ENCODE data around the gene IL36RN.
"Not testable (repeated sequence)": the region's sequence is repeated elsewhere in the genome, so short reads cannot be mapped to it uniquely, and the experiment has no call there.

IL36RN gene

GRCh38 chr2:113088213-113088992 is 29.4 kb downstream of the IL36RN start:
- no peaks in the 10 kb centered on the region for H3K9me3 Mint-ChIP-seq
- CTCF ChIA-PET = interaction anchor here (0.9 to 3.5 kb wide), 4 partner anchors 8 to 160 kb away, joined by 3 to 12 read pairs (median 6); no protein-coding TSS in a partner anchor
- H3K4me3 Mint-ChIP-seq = no peak overlapping the region
- H3K4me1 Mint-ChIP-seq = no peaks in the 10 kb centered on the region
- no peak overlapping the region for H3K27ac Mint-ChIP-seq
- DNase-seq = no peak
- H3K36me3 Mint-ChIP-seq = no peaks in the 10 kb centered on the region
- peaks cover 10% of the 10 kb centered on the region for H3K27me3 Mint-ChIP-seq

DNA sequence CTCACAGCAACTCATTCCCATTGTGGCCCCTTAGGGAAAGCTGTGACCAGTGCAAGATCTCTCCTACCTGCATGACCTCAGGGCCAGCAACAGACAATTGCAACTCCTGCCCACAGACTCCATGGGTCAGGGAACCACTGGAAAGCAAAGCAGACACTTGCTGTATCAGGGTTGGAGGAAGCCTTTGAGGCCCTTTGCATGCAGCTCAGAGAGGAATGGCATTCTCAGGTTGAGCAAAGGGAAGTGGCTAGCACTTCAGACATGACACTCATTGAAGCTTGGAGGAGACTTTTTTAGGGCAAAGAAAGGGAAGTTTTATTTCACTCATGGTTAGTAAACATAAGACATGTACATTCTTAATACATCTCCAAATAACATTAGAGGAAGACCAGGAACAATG is 30.9 kb downstream of the IL36RN start:
- no peak for DNase-seq
- CTCF ChIA-PET = interaction anchor here (1.1 to 3.5 kb wide), 6 partner anchors 8 to 108 kb away, joined by 3 to 12 read pairs (median 4); no protein-coding TSS in a partner anchor
- Mint-ChIP-seq H3K27ac (no peak overlapping the region), H3K36me3 (no peaks in the 10 kb centered on the region), H3K4me1 (no peaks in the 10 kb centered on the region), H3K4me3 (no peak overlapping the region), H3K27me3 (peaks cover 6% of the 10 kb centered on the region), H3K9me3 (no peaks in the 10 kb centered on the region)

DNA sequence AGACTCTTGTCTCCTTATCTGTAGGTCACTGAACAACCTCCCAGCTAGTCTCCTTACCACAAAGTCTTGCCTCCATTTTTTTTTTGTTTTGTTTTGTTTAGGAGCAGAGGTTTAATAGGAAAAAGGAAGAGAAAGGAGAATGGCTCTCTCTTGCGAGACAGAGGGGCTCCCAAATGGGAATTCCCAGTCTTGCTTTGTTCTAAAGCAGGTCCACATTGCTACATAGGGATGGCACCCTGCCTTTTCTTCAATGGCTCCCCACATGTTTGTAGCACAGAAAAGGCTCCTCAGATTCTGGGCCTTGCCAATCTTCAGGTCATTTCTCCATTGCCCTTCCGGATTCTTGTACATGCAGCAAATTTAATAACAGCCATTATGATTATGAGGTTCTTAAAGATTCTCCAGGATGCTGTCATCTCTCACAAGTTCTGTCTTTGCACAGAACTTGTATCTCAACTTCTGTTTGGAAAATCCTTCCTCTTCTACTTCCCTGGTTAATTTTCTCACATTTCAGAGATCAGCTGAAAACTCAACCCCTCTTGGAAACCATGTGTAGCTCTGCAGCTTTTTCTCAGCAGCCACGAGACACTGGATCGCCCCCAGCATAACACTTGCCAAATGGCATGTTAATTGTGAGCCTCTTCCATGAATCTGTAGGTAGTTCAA is 32.4 kb downstream of the IL36RN start:
- no peak for DNase-seq
- H3K27me3 Mint-ChIP-seq = no peaks in the 10 kb centered on the region
- no peak overlapping the region for H3K27ac Mint-ChIP-seq
- H3K4me1 Mint-ChIP-seq = no peaks in the 10 kb centered on the region
- CTCF ChIA-PET = interaction anchor here (1.3 to 3.5 kb wide), 2 partner anchors 45 to 47 kb away, joined by 3 to 9 read pairs; no protein-coding TSS in a partner anchor
- H3K36me3 Mint-ChIP-seq = no peaks in the 10 kb centered on the region
- H3K4me3 Mint-ChIP-seq = no peak overlapping the region
- peaks cover 3% of the 10 kb centered on the region for H3K9me3 Mint-ChIP-seq

GRCh38 chr2:113092864-113093612 is 34.0 kb downstream of the IL36RN start:
- Mint-ChIP-seq H3K27ac (no peak overlapping the region), H3K4me1 (peaks cover 13% of the 10 kb centered on the region), H3K9me3 (peaks cover 16% of the 10 kb centered on the region), H3K4me3 (no peak overlapping the region), H3K27me3 (no peaks in the 10 kb centered on the region), H3K36me3 (peaks cover 7% of the 10 kb centered on the region)
- CTCF ChIA-PET = interaction anchor here (1.0 to 1.4 kb wide), 2 partner anchors 44 to 45 kb away, joined by 3 to 5 read pairs; no protein-coding TSS in a partner anchor
- DNase-seq = no peak

DNA sequence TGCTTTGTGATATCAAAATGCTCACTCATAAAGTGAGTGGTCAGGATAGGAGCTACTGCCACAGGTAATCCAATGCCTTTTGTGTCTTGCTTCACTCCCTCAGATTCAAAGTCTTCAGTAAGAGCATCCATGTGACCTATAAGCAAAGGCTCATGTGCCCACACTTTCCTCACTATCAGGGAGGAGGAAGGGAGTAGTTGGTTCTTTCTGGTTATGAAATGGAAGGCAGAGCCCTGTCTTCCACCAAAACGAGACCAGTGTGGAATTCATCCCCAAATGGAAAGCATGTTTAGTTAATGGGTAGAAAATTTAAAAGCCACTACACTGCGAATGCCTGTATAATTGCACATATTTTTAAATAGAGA is 34.6 kb downstream of the IL36RN start:
- Mint-ChIP-seq H3K4me1 (peaks cover 19% of the 10 kb centered on the region), H3K27me3 (no peaks in the 10 kb centered on the region), H3K36me3 (peaks cover 8% of the 10 kb centered on the region), H3K27ac (no peak overlapping the region), H3K4me3 (no peak overlapping the region), H3K9me3 (peaks cover 16% of the 10 kb centered on the region)
- CTCF ChIA-PET = interaction anchor here (1.4 kb wide), 1 partner anchor 43 kb away, joined by 5 read pairs; no protein-coding TSS in a partner anchor
- DNase-seq = no peak

- not testable (repeated sequence) for H3K27ac Mint-ChIP-seq, H3K4me3 Mint-ChIP-seq, DNase-seq, H3K27me3 Mint-ChIP-seq, H3K36me3 Mint-ChIP-seq
- H3K4me1 Mint-ChIP-seq = peaks cover 22% of the 10 kb centered on the region
- CTCF ChIA-PET = interaction anchor here (1.2 kb wide), 1 partner anchor 16 kb away, joined by 3 read pairs; no protein-coding TSS in a partner anchor
- peaks cover 16% of the 10 kb centered on the region for H3K9me3 Mint-ChIP-seq
These were observed 37.3 kb downstream of the IL36RN start for GRCh38 chr2:113096306-113096705.

GRCh38 chr2:113096842-113097618 is 38.0 kb downstream of the IL36RN start:
- peaks cover 16% of the 10 kb centered on the region for H3K9me3 Mint-ChIP-seq
- not testable (repeated sequence) for H3K27ac Mint-ChIP-seq, DNase-seq, H3K36me3 Mint-ChIP-seq, H3K27me3 Mint-ChIP-seq
- CTCF ChIA-PET = interaction anchor here (0.8 to 1.3 kb wide), 3 partner anchors 17 to 311 kb away, joined by 3 to 5 read pairs (median 3); no protein-coding TSS in a partner anchor
- peaks cover 24% of the 10 kb centered on the region for H3K4me1 Mint-ChIP-seq
- peak overlapping the region; percentile 45 for H3K4me3 Mint-ChIP-seq

DNA sequence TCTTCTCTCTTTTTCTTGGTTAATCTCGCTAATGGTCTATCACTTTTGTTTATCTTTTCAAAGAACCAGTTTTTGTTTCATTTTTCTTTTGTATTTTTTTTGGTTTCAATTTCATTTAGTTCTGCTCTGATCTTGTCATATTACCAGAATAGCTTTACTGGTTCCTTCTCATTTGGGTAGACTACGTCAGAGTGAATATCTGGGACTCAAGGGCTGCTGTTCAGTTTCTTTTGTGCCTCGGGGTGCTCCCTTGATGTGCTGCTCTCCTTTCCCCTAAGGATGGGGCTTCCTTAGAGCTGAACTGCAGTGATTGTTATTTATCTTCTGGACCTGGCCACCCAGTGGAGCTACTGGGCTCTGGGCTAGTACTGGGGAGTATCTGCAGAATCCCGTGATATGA is 39.0 kb downstream of the IL36RN start:
- Mint-ChIP-seq H3K4me1 (peaks cover 27% of the 10 kb centered on the region), H3K4me3 (peak overlapping the region; percentile 45), H3K27ac (peak overlapping the region; percentile 82), H3K27me3 (no peaks in the 10 kb centered on the region), H3K36me3 (peaks cover 8% of the 10 kb centered on the region), H3K9me3 (peaks cover 24% of the 10 kb centered on the region)
- DNase-seq = peak; percentile 48
- CTCF ChIA-PET = interaction anchor here (0.8 to 1.3 kb wide), 5 partner anchors 8 to 312 kb away, joined by 3 to 5 read pairs (median 3); partner anchors contain the start of gene IL1RN

DNA sequence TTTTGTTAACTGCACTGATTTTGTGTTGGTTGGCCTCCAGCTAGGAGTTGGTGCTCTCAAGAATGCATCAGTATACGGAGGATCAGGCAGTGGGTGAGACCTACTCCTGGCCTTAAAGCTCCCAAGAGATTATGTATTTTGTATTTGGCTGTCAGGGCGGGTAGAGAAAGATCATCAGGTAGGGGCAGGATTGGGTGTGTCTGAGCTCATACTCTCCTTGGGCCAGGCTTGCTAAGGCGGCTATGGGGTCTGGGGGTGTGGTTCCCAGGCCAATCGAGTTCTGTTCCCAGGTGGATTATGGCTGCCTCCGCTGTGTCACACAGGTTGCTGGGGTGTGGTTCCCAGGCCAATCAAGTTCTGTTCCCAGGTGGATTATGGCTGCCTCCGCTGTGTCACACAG is 39.5 kb downstream of the IL36RN start:
- Mint-ChIP-seq H3K9me3 (peaks cover 27% of the 10 kb centered on the region), H3K36me3 (peaks cover 8% of the 10 kb centered on the region), H3K27me3 (no peaks in the 10 kb centered on the region), H3K27ac (peak overlapping the region; percentile 82), H3K4me1 (peaks cover 27% of the 10 kb centered on the region), H3K4me3 (peak overlapping the region; percentile 45)
- CTCF ChIA-PET = interaction anchor here (0.6 to 1.3 kb wide), 5 partner anchors 8 to 35 kb away, joined by 3 to 5 read pairs (median 3); partner anchors contain the start of gene IL1RN
- no peak for DNase-seq

DNA sequence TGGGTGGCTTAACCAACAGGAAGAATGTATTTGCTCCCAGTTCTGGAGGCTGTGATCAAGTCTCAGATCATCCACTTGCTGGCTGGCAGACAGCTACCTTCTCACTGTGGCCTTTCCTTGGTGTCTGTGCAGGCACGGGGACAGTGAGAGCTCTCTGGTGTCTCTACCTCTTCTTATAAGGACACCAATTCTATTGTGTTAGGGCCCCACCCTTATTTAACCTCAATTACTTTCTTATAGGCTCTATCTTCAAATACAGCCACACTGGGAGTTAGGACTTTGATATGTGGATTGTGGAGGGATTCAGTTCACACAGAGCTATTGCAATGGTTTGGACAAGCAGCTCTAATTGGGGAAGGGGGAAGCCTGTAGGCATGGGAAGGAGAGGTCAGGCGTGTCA is 43.1 kb downstream of the IL36RN start:
- Mint-ChIP-seq H3K36me3 (peaks cover 8% of the 10 kb centered on the region), H3K9me3 (peaks cover 20% of the 10 kb centered on the region), H3K4me1 (peaks cover 26% of the 10 kb centered on the region), H3K27me3 (no peaks in the 10 kb centered on the region), H3K4me3 (no peak overlapping the region), H3K27ac (no peak overlapping the region)
- no peak for DNase-seq
- CTCF ChIA-PET = no interaction called here

GRCh38 chr2:113103277-113103676 is 44.3 kb downstream of the IL36RN start:
- CTCF ChIA-PET = no interaction called here
- Mint-ChIP-seq H3K36me3 (peaks cover 1% of the 10 kb centered on the region), H3K27ac (no peak overlapping the region), H3K4me1 (peaks cover 15% of the 10 kb centered on the region), H3K4me3 (no peak overlapping the region), H3K9me3 (peaks cover 11% of the 10 kb centered on the region), H3K27me3 (no peaks in the 10 kb centered on the region)
- no peak for DNase-seq

- Mint-ChIP-seq H3K4me1 (peaks cover 11% of the 10 kb centered on the region), H3K36me3 (no peaks in the 10 kb centered on the region), H3K27ac (no peak overlapping the region), H3K27me3 (no peaks in the 10 kb centered on the region), H3K4me3 (no peak overlapping the region), H3K9me3 (peaks cover 11% of the 10 kb centered on the region)
- DNase-seq = no peak
- CTCF ChIA-PET = no interaction called here
These were observed 45.1 kb downstream of the IL36RN start for GRCh38 chr2:113104054-113104611.

Measured in activated naive CD4-positive, alpha-beta T cell treated with anti-CD3 and anti-CD28 coated beads, Interleukin-2, amount 10 ng/mL, durations not matched to agents 7 days and 5 days (primary cell).